WTC11 (cell line): ENCODE results near the gene RNGTT. TPM values are rescaled to one million over a fixed set of nuclear protein-coding genes. Genes with fewer than 3 reads are reported as not detected.

Source experiments
- ATAC-seq: fragments of 200-7000 bp; cut with Tn5 transposase; 2 replicates; pipeline ENCODE4 v1.10.0; 2021; ENCODE audit warnings: mild to moderate bottlenecking, moderate library complexity
- CTCF ChIA-PET: fragments of 300-600 bp; sonication (Branson Sonifier 250); formaldehyde crosslinking; loops from one replicate; lab custom pipeline; 2021; ENCODE audit warnings: antibody characterized with exemption; lab: Charles Lee
- POLR2A ChIA-PET: fragments of 350-600 bp; sonication (Branson Sonifier 250); formaldehyde crosslinking; loops from one replicate; lab custom pipeline; 2021; ENCODE audit warnings: antibody characterized with exemption; lab: Charles Lee
- DNase-seq: peaks from one replicate; pipeline ENCODE4 v3.0.0; 2021; ENCODE audit warnings: low spot score
- H3K27ac Mint-ChIP-seq: 2 replicates; pipeline ENCODE4 v1.8.0; 2021; ENCODE audit warnings: mixed read lengths
- H3K27me3 Mint-ChIP-seq: 2 replicates; pipeline ENCODE4 v1.8.0; 2021; ENCODE audit warnings: low read depth, mild to moderate bottlenecking, moderate library complexity, mixed read lengths
- H3K36me3 Mint-ChIP-seq: 2 replicates; pipeline ENCODE4 v1.8.0; 2021; ENCODE audit warnings: mixed read lengths
- H3K4me1 Mint-ChIP-seq: 2 replicates; pipeline ENCODE4 v1.8.0; 2022; ENCODE audit warnings: mixed read lengths
- H3K4me3 Mint-ChIP-seq: 2 replicates; pipeline ENCODE4 v1.8.0; 2021; ENCODE audit warnings: mild to moderate bottlenecking, moderate library complexity, mixed read lengths
- H3K9me3 Mint-ChIP-seq: 2 replicates; pipeline ENCODE4 v1.8.0; 2021; ENCODE audit warnings: mixed read lengths
- CBFB ChIP-seq: sonication (generic); formaldehyde crosslinking; IDR thresholded peaks from 2 replicates; pipeline ENCODE4 v1.8.1; 2022; ENCODE audit warnings: mild to moderate bottlenecking, low read depth, missing genetic modification reagents
- FOXP1 ChIP-seq: sonication (generic); formaldehyde crosslinking; IDR thresholded peaks from 2 replicates; pipeline ENCODE4 v1.8.0; 2022; ENCODE audit warnings: missing genetic modification reagents, mild to moderate bottlenecking, moderate library complexity, borderline replicate concordance
- FOXP4 ChIP-seq: sonication (generic); formaldehyde crosslinking; IDR thresholded peaks from 2 replicates; pipeline ENCODE4 v1.8.0; 2022; ENCODE audit warnings: mild to moderate bottlenecking, missing genetic modification reagents
- KAT7 ChIP-seq: sonication (generic); formaldehyde crosslinking; IDR thresholded peaks from 2 replicates; pipeline ENCODE4 v1.8.1; 2023; ENCODE audit warnings: missing genetic modification reagents, mild to moderate bottlenecking, borderline replicate concordance
- MAX ChIP-seq: sonication (generic); formaldehyde crosslinking; IDR thresholded peaks from 2 replicates; pipeline ENCODE4 v1.8.0; 2022; ENCODE audit warnings: mild to moderate bottlenecking, missing genetic modification reagents
- MXD4 ChIP-seq: fragments of 250-450 bp; sonication (Bioruptor Pico); IDR thresholded peaks from 2 replicates; pipeline ENCODE4 v1.8.0; 2021; ENCODE audit warnings: mild to moderate bottlenecking, moderate library complexity, borderline replicate concordance
- NR1H2 ChIP-seq: sonication (generic); formaldehyde crosslinking; IDR thresholded peaks from 2 replicates; pipeline ENCODE4 v1.9.0; 2021; ENCODE audit warnings: mild to moderate bottlenecking, moderate library complexity, missing genetic modification reagents
- OVOL2 ChIP-seq: fragments of 250-450 bp; sonication (Bioruptor Pico); IDR thresholded peaks from 2 replicates; pipeline ENCODE4 v1.9.0; 2021; ENCODE audit warnings: mild to moderate bottlenecking, borderline replicate concordance
- SOX15 ChIP-seq: fragments of 250-450 bp; sonication (Bioruptor Pico); IDR thresholded peaks from 2 replicates; pipeline ENCODE4 v1.9.0; 2021; ENCODE audit warnings: mild to moderate bottlenecking
- STAT6 ChIP-seq: sonication (generic); formaldehyde crosslinking; conservative IDR thresholded peaks from 2 replicates; pipeline ENCODE4 v1.8.1; 2023; ENCODE audit warnings: mild to moderate bottlenecking, low read depth, missing genetic modification reagents, moderate library complexity
- TEAD4 ChIP-seq: sonication (generic); formaldehyde crosslinking; IDR thresholded peaks from 2 replicates; pipeline ENCODE4 v1.8.0; 2022; ENCODE audit warnings: mild to moderate bottlenecking, missing genetic modification reagents
- USF1 ChIP-seq: sonication (generic); formaldehyde crosslinking; IDR thresholded peaks from 2 replicates; pipeline ENCODE4 v1.8.0; 2022; ENCODE audit warnings: mild to moderate bottlenecking, missing genetic modification reagents
- ZMAT4 ChIP-seq: fragments of 250-450 bp; sonication (Bioruptor Pico); IDR thresholded peaks from 2 replicates; pipeline ENCODE4 v1.9.0; 2021; ENCODE audit warnings: mild to moderate bottlenecking
- ZNF138 ChIP-seq: sonication (generic); formaldehyde crosslinking; conservative IDR thresholded peaks from 2 replicates; pipeline ENCODE4 v1.8.1; 2022; ENCODE audit warnings: mild to moderate bottlenecking, moderate library complexity, missing genetic modification reagents
- ZNF281 ChIP-seq: sonication (generic); formaldehyde crosslinking; IDR thresholded peaks from 2 replicates; pipeline ENCODE4 v1.8.0; 2023; ENCODE audit warnings: mild to moderate bottlenecking, missing genetic modification reagents
- ZNF317 ChIP-seq: sonication (generic); formaldehyde crosslinking; IDR thresholded peaks from 2 replicates; pipeline ENCODE4 v1.8.1; 2023; ENCODE audit warnings: low read depth, mild to moderate bottlenecking, moderate library complexity, missing genetic modification reagents, borderline replicate concordance
- ZNF423 ChIP-seq: fragments of 250-450 bp; sonication (Bioruptor Pico); IDR thresholded peaks from 2 replicates; pipeline ENCODE4 v2.1.2; 2022; ENCODE audit warnings: mild to moderate bottlenecking, moderate library complexity
- total RNA-seq: library from RNA; stranded (reverse); gene quantifications from 3 replicates; pipeline ENCODE4 v1.2.3, GENCODE V29; 2021

The RNGTT gene
- total RNA-seq, 1 experiment from 2014 or later: 20.4 TPM

GRCh38 chr6:88992741-88993552 lies 29.5 kb upstream of the RNGTT start:
- Mint-ChIP-seq H3K4me1 (peaks cover 3% of the 10 kb centered on the region; the same call in 1 of the 2 replicates), H3K27me3 (no peaks in the 10 kb centered on the region), H3K27ac (no peak overlapping the region), H3K36me3 (no peaks in the 10 kb centered on the region), H3K4me3 (no peak overlapping the region), H3K9me3 (no peaks in the 10 kb centered on the region)
- ChIA-PET POLR2A (no interaction called here), CTCF (interaction anchor here (1.8 kb wide), 1 partner anchor 10 kb away, joined by 4 read pairs; no protein-coding TSS in a partner anchor)
- DNase-seq: no peak
- TF ChIP-seq ZNF423 (no peak), NR1H2 (CRISPR knock-in tag) (no peak), ZMAT4 (CRISPR knock-in tag) (no peak), TEAD4 (CRISPR knock-in tag) (no peak), OVOL2 (CRISPR knock-in tag) (no peak), ZNF317 (no peak), MXD4 (CRISPR knock-in tag) (no peak), USF1 (CRISPR knock-in tag) (no peak), FOXP4 (no peak), CBFB (no peak), ZNF138 (CRISPR knock-in tag) (no peak), KAT7 (no peak), SOX15 (CRISPR knock-in tag) (no peak)
- ATAC-seq: no peak

GRCh38 chr6:88989215-88989614 lies 25.8 kb upstream of the RNGTT start:
- POLR2A ChIA-PET: no interaction called here
- DNase-seq: no peak
- ATAC-seq: no peak

More at GRCh38 chr6:88989215-88989614, 25.8 kb upstream of the RNGTT start:
- peaks cover 2% of the 10 kb centered on the region; the same call in 1 of the 2 replicates for H3K4me1 Mint-ChIP-seq
- H3K4me3 Mint-ChIP-seq: no peak overlapping the region
- no peaks in the 10 kb centered on the region for H3K9me3 Mint-ChIP-seq
- CTCF ChIA-PET: interaction anchor here (1.0 to 1.1 kb wide), 2 partner anchors 91 to 383 kb away, joined by 3 to 6 read pairs; partner anchors contain the start of gene PNRC1
- no peaks in the 10 kb centered on the region for H3K36me3 Mint-ChIP-seq
- H3K27me3 Mint-ChIP-seq: peaks cover 12% of the 10 kb centered on the region; the same call in 1 of the 2 replicates
- TF ChIP-seq STAT6 (CRISPR knock-in tag) (no peak), MAX (CRISPR knock-in tag) (no peak), FOXP1 (CRISPR knock-in tag) (no peak), ZNF281 (CRISPR knock-in tag) (no peak)
- H3K27ac Mint-ChIP-seq: no peak overlapping the region
